GM06990 (cell line): ENCODE results near the gene INTS3.

Experiments
- DNase-seq: peaks from one replicate; pipeline ENCODE4 v3.0.0-alpha.2; 2011; ENCODE audit not compliant: insufficient read length; ENCODE audit errors: extremely low read depth
- H3K27me3 ChIP-seq: replicated peaks from 2 replicates; pipeline ENCODE4 v1.6.0; 2011; ENCODE audit warnings: low read length; ENCODE audit not compliant: control insufficient read depth, insufficient read depth
- H3K36me3 ChIP-seq: 2 replicates; pipeline ENCODE4 v1.5.1; 2011; ENCODE audit warnings: low read length; ENCODE audit not compliant: control insufficient read depth, insufficient read depth
- H3K4me3 ChIP-seq: replicated peaks from 2 replicates; pipeline ENCODE4 v1.5.1; 2011; ENCODE audit warnings: low read depth, mild to moderate bottlenecking, control low read depth, low read length
- TF ChIP-seq, protein P1 (sequence below): IDR thresholded peaks from 2 replicates; pipeline ENCODE4 v1.5.1; 2011; ENCODE audit warnings: low read length, control low read depth, mild to moderate bottlenecking, inconsistent platforms; ENCODE audit not compliant: insufficient read depth, poor library complexity, severe bottlenecking

Gene INTS3

DNA sequence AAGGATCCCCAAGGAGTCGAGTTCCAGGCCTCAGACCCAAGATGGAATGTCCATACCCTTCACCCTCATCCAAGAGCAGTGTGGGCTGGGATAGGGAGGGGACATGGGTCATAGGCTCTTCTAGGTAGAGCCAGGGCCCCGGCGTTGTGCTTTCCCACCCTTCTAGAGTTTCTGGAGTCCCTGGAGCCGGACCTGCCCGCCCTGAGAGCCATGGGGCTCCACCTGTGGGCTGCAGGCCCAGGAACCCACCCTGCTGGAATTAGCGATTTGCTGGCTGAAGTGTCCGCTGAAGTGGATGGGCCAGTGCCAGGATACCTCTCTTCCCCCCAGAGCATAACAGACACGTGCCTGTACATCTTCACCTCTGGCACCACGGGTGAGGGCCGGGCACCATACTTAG is 48.5 kb downstream of the INTS3 start:
- TF ChIP-seq, protein P1, sequence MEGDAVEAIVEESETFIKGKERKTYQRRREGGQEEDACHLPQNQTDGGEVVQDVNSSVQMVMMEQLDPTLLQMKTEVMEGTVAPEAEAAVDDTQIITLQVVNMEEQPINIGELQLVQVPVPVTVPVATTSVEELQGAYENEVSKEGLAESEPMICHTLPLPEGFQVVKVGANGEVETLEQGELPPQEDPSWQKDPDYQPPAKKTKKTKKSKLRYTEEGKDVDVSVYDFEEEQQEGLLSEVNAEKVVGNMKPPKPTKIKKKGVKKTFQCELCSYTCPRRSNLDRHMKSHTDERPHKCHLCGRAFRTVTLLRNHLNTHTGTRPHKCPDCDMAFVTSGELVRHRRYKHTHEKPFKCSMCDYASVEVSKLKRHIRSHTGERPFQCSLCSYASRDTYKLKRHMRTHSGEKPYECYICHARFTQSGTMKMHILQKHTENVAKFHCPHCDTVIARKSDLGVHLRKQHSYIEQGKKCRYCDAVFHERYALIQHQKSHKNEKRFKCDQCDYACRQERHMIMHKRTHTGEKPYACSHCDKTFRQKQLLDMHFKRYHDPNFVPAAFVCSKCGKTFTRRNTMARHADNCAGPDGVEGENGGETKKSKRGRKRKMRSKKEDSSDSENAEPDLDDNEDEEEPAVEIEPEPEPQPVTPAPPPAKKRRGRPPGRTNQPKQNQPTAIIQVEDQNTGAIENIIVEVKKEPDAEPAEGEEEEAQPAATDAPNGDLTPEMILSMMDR: no peak
- DNase-seq: no peak
- no peaks in the 10 kb centered on the region for H3K27me3 ChIP-seq
- H3K4me3 ChIP-seq: peak overlapping the region; percentile 5
- peaks cover 16% of the 10 kb centered on the region for H3K36me3 ChIP-seq

GRCh38 chr1:153776845-153777370 is 49.1 kb downstream of the INTS3 start:
- Histone ChIP-seq H3K4me3 (no peak overlapping the region), H3K27me3 (no peaks in the 10 kb centered on the region), H3K36me3 (peaks cover 14% of the 10 kb centered on the region)
- TF ChIP-seq, protein P1: no peak
- DNase-seq: no peak

DNA sequence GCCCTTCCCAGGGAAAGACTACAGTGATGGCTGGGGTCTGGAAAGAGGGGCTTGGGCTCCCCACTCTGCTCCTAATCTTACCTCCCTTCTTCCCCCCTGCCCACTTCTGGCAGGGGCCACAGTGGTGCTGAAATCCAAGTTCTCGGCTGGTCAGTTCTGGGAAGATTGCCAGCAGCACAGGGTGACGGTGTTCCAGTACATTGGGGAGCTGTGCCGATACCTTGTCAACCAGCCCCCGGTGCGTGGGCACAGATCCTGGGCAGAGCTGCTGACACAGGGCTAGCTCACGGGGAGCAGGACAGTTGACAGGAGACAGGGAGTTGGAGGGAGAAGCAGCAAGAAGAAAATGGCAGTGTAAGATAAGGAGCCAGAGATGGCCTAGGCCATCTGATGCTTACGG is 49.8 kb downstream of the INTS3 start:
- no peaks in the 10 kb centered on the region for H3K27me3 ChIP-seq
- H3K4me3 ChIP-seq: no peak overlapping the region
- H3K36me3 ChIP-seq: peaks cover 9% of the 10 kb centered on the region
- TF ChIP-seq, protein P1: no peak
- no peak for DNase-seq

- Histone ChIP-seq H3K27me3 (no peaks in the 10 kb centered on the region), H3K36me3 (peaks cover 3% of the 10 kb centered on the region), H3K4me3 (no peak overlapping the region)
- DNase-seq: no peak
- TF ChIP-seq, protein P1: no peak
Measured at GRCh38 chr1:153778051-153778823, 50.4 kb downstream of the INTS3 start.

- H3K27me3 ChIP-seq: no peaks in the 10 kb centered on the region
- TF ChIP-seq, protein P1: no peak
- no peak for DNase-seq
- H3K4me3 ChIP-seq: no peak overlapping the region
- H3K36me3 ChIP-seq: no peaks in the 10 kb centered on the region
Measured at GRCh38 chr1:153778824-153779519, 51.1 kb downstream of the INTS3 start.
